Epithelial cell of proximal tubule (primary cell): ENCODE results near the gene FAM241B. TPM values are rescaled to one million over a fixed set of nuclear protein-coding genes. Genes with fewer than 3 reads are reported as not detected.

Experiments
- DNase-seq: peaks from one replicate; pipeline ENCODE4 v3.0.0-alpha.2; 2011; ENCODE audit warnings: low read depth
- H3K4me3 ChIP-seq: 2 replicates; pipeline ENCODE4 v1.5.1; 2011; ENCODE audit warnings: low read depth, mild to moderate bottlenecking, low read length
- total RNA-seq: library from RNA; depleted of rRNA; stranded (reverse); fragments of >200 nt; gene quantifications from 2 replicates; pipeline ENCODE4 v1.2.3, GENCODE V29; 2015
- TF ChIP-seq, protein P1 (sequence below): conservative IDR thresholded peaks from 2 replicates; pipeline ENCODE4 v1.5.1; 2012; ENCODE audit warnings: low read depth, mild to moderate bottlenecking, low read length

Gene FAM241B
- total RNA-seq, 1 donor from 2014 or later = 4.2 TPM

DNA sequence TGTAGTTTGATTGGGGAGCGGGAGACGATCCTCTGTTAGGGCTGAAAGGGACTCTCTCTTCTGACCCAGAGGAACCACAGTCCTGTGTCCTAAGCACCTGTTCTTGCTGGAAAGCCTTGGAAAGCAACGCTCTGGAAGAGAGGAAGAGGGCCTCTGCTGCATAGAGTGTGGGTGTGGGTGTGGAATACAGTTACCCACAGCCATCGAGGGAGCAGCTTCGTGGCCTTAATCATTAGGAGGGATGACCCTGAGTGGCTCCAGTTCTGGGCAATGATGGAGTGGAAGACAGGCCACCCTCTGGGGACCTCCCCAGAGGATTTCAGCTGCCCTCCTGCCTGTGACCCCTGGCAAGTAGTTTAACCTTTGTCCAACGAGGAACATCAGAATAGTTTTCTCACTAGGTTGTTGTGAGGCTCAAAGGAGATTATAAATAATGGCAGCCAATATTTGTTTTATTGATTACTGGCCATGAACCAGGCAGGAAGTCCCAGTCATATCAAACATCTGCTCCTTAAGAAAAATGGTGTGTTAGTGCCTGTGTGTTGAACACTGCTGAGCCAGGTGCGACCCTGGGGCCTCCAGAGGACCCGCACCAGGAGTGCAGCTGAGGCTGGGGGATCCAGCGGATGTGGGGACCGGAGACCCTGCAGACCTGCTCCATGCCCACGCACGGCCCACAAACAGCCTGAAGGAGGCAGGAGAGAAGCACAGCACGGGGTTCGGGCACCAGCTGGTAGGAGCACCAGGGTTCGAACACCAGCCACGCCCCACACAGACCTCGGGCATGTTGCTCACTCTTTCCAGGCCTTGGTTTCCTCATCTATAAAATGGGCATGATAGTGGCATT lies 35.6 kb downstream of the FAM241B start:
- TF ChIP-seq, protein P1, sequence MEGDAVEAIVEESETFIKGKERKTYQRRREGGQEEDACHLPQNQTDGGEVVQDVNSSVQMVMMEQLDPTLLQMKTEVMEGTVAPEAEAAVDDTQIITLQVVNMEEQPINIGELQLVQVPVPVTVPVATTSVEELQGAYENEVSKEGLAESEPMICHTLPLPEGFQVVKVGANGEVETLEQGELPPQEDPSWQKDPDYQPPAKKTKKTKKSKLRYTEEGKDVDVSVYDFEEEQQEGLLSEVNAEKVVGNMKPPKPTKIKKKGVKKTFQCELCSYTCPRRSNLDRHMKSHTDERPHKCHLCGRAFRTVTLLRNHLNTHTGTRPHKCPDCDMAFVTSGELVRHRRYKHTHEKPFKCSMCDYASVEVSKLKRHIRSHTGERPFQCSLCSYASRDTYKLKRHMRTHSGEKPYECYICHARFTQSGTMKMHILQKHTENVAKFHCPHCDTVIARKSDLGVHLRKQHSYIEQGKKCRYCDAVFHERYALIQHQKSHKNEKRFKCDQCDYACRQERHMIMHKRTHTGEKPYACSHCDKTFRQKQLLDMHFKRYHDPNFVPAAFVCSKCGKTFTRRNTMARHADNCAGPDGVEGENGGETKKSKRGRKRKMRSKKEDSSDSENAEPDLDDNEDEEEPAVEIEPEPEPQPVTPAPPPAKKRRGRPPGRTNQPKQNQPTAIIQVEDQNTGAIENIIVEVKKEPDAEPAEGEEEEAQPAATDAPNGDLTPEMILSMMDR = no peak
- DNase-seq = no peak
- no peak overlapping the region for H3K4me3 ChIP-seq

DNA sequence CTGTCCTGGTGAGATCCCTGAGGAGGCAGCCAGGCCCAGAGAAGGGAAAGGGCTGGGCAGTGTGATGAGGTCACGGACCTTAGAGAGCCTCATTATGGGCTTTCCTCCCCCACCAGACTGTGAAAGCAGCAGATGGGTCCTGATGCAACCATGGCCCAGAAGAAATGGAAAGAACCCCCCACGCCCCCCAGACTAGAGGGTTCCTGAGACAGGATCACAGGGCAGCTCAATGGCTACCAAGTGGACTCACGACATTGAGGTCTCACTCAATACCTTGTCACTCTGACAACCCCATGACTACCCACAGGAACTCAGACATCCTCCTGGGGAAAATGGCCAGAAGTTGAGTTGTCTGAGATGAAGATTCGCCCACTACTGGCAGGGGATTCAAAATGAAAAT lies 36.7 kb downstream of the FAM241B start:
- H3K4me3 ChIP-seq = no peak overlapping the region
- TF ChIP-seq, protein P1 = no peak
- DNase-seq = no peak

DNA sequence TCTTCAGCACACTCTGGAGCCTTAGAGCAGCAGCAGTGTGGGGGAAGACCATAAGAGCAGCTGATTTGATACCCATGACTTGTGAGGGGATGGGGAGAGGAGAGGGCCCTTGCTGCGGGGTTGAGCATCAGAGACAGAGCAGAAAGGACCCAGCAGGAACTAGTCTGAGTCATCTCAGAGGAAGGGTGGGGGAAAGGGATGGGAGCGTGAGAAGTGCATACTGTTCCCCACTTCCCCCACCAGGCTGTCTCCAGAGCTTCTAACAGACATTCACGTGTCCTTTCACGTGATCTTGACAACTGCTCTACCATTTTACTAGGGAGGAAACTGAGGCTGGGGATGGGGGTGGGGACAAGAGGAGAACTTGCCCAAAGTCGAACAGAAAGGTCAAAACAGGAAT lies 38.7 kb downstream of the FAM241B start:
- H3K4me3 ChIP-seq = no peak overlapping the region
- TF ChIP-seq, protein P1 = no peak
- DNase-seq = no peak

DNA sequence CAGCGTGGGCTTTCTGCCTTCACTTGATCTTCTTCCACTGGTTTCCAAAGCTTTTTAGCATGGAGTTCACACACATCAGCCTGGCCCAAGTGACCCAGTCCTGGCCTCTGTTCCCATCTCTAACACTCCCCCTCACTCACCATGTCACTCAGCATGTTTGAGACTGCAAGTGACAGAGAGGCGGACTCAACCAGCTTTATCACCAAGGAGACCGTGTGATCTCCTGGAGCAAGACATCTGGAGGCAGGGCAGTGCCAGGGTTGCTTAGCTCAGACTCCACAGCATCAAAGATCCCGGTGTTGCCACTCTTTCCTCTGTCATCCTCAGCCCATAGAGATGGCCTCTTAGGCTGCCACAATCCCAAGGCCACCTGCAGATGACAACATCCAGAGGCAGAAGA lies 39.4 kb downstream of the FAM241B start:
- no peak for DNase-seq
- TF ChIP-seq, protein P1 = no peak

DNA sequence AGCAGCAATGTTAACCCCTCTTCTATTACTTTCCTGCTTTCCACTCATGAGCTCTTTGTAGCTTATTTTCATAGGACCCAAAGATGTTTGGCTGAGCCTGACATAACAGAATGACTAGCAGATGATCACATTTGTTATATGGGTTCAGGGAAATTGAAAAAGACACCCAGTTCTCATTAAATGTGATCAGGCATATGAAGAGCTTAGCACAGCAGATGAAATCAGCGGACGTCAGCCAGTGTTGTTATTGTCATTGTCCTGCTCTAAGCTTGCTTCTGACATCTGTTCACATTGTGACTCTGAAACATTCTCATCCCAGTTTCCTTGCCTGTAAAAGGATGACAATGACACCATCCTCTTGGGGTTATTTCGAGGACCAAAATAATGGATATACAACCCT lies 43.5 kb downstream of the FAM241B start:
- H3K4me3 ChIP-seq = no peak overlapping the region

More for the DNA sequence above, 39.4 kb downstream of the FAM241B start:
- no peak overlapping the region for H3K4me3 ChIP-seq

DNA sequence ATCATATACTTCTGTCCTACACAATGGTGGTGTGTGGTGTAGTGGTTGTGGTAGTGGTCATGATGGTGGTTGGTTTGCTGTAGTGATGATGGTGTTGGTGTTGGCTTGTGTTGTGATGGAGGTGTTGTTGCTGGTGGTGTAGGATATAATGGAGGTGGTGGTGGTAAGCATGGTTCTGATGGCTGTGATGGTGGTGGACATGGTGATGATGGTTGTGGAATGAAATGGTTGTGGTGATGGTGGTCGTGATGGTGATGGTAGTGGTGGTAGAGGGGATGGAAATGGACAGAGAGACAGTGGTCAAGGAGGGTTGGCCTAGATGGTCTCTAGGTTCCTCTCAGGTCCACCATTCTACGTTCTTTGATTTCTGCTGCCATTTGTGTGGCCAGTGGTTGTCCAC lies 44.7 kb downstream of the FAM241B start:
- TF ChIP-seq, protein P1 = no peak
- no peak for DNase-seq

More for the DNA sequence above, 43.5 kb downstream of the FAM241B start:
- no peak for DNase-seq
- TF ChIP-seq, protein P1 = no peak

DNA sequence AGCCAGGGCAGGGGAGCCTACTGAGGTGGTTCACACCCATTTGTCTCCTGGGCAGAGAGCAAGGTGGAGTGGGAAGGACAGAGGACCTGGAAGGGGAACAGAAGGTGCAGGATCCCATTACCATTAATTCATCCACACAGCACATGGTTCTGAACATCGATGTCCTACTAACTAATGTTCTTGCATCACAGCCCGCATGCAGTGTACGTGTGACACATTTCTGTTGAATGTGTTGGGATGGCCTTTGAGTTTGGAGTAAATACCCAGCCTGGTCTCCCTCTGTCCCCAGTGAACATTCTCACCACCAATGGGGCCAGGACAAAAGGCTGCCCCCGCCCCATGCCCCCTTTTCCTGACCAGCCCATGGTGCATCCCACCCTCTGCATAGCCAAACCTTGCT lies 46.3 kb downstream of the FAM241B start:
- no peak for DNase-seq
- no peak overlapping the region for H3K4me3 ChIP-seq
- TF ChIP-seq, protein P1 = no peak

More for the DNA sequence above, 44.7 kb downstream of the FAM241B start:
- no peak overlapping the region for H3K4me3 ChIP-seq
